NCI-H82 treated with DMSO at 0.1 percent for 48 hours (cell line): ENCODE data around the gene POLD3.
"Not testable (repeated sequence)": the region's sequence is repeated elsewhere in the genome, so short reads cannot be mapped to it uniquely, and the experiment has no call there.

ENCODE experiments used
- DNase-seq: peaks from one replicate; lab custom pipeline; 2025; ENCODE audit not compliant: unreplicated experiment; lab: John Stamatoyannopoulos, UW

POLD3 gene

GRCh38 chr11:74581954-74582547, 10.3 kb upstream of the POLD3 start:
- no peak for DNase-seq

- no peak for DNase-seq
Observed at GRCh38 chr11:74583024-74583624, 9.3 kb upstream of the POLD3 start.

- not testable (repeated sequence) for DNase-seq
Observed at GRCh38 chr11:74590492-74590891, 1.9 kb upstream of the POLD3 start.

GRCh38 chr11:74592063-74592440, 330 bp upstream of the POLD3 start:
- no peak for DNase-seq

GRCh38 chr11:74593463-74593862, 1.1 kb downstream of the POLD3 start:
- no peak for DNase-seq

- DNase-seq = no peak
Observed at GRCh38 chr11:74602637-74603556, 10.5 kb downstream of the POLD3 start.

- DNase-seq = no peak
Observed at GRCh38 chr11:74603845-74604244, 11.5 kb downstream of the POLD3 start.

GRCh38 chr11:74604311-74604710, 11.9 kb downstream of the POLD3 start:
- DNase-seq = no peak

- DNase-seq = no peak
Observed at GRCh38 chr11:74605403-74605802, 13.0 kb downstream of the POLD3 start.

- DNase-seq = no peak
Observed at GRCh38 chr11:74608431-74608830, 16.0 kb downstream of the POLD3 start.

GRCh38 chr11:74611369-74611861, 19.0 kb downstream of the POLD3 start:
- DNase-seq = no peak

GRCh38 chr11:74612877-74613276, 20.5 kb downstream of the POLD3 start:
- no peak for DNase-seq

- no peak for DNase-seq
Observed at GRCh38 chr11:74615311-74615710, 22.9 kb downstream of the POLD3 start.

- DNase-seq = no peak
Observed at GRCh38 chr11:74615988-74616387, 23.6 kb downstream of the POLD3 start.

GRCh38 chr11:74620531-74620930, 28.1 kb downstream of the POLD3 start:
- DNase-seq = no peak

- no peak for DNase-seq
Observed at GRCh38 chr11:74626130-74626529, 33.7 kb downstream of the POLD3 start.

GRCh38 chr11:74626604-74627003, 34.2 kb downstream of the POLD3 start:
- DNase-seq = no peak

GRCh38 chr11:74627381-74627780, 35.0 kb downstream of the POLD3 start:
- DNase-seq = no peak

GRCh38 chr11:74630043-74630442, 37.7 kb downstream of the POLD3 start:
- no peak for DNase-seq

GRCh38 chr11:74633406-74634393, 41.3 kb downstream of the POLD3 start:
- DNase-seq = peak; percentile 31

- DNase-seq = peak; percentile 39
Observed at GRCh38 chr11:74634537-74634936, 42.2 kb downstream of the POLD3 start.
